Retinal pigment epithelial cell (primary cell): Measurements from ENCODE around the gene NUDT3.
"Not testable (repeated sequence)": the region's sequence is repeated elsewhere in the genome, so short reads cannot be mapped to it uniquely, and the experiment has no call there.

Source experiments
- DNase-seq: peaks from one replicate; pipeline ENCODE4 v3.0.0-alpha.2; 2010; ENCODE audit warnings: low read depth
- H3K4me3 ChIP-seq: 2 replicates; pipeline ENCODE4 v1.5.1; 2011; ENCODE audit warnings: mild to moderate bottlenecking, low read length, control low read depth, moderate library complexity
- CTCF ChIP-seq: conservative IDR thresholded peaks from 2 replicates; pipeline ENCODE4 v1.5.1; 2011; ENCODE audit warnings: low read depth, low read length, control low read depth, inconsistent platforms

The NUDT3 gene

DNA sequence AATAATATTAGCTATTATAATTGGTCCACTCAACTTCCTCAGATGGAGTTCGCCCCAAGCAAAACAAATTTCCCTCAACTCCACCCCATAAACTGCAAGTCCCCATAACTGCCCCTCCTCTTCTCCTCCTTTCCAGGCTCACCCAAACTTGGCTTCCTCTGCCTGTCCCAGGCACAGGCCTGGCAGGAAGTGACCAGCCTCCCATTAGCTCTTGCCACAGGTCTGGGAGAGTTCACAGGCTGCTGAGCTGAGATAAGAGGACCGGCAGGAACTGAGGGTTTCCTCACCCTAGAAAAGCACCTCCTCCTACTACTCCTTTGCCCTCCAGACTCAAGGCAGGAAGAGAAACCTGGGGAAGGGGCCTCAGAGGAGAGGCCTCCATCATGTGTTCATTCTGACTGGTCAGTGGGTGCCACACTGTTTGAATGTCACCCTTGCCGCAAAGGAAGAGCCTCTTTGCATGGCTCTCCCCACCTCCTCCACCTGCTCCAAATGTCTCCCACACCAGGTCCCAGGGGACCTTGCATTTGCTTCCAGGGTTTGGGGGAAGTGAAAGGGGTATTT is 119.1 kb downstream of the NUDT3 start:
- DNase-seq = no peak
- no peak overlapping the region for H3K4me3 ChIP-seq
- TF ChIP-seq CTCF = no peak

DNA sequence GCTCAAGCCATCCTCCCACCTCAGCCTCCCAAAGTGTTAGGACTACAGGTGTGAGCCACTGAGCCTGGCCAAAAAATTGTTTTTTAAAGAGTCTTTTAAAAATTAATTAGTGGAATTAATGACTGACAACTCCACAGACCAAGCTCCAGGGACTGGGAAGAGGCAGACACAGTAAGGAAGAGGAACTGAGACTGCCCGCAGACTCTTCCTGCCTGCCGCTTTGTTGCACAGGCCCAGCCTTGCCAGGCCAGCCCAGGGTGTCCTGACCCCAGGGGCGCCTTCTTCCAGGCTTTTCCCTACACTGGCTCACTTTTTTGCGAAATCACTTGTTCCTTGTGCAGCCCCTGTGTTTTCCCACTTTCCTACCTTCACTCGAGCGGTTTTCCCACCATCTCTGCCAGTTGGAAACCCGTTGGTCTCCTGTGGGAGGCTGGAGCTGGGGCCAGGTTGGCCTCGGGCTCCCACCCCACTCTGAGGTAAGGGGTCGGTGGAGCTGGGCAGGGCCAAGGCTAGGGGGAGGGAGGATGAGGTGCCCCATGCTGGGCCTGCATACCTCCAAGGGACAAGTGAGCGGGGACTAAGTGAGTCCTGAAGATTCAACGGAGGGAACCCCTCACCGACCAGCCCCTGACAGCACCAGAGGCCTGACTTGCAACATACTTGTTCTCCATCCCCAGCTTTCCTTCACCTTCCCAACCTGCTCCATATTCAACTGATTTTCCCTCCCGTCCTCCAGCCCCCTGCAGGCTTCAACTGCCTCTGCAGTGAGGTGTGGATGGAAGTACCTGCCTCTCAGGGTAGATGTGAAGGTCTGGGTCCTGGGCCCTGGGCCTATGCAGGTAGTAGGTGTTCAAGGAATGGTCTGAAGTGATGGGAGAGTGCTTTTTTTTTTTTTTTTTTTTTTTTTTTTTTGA is 120.2 kb downstream of the NUDT3 start:
- H3K4me3 ChIP-seq = no peak overlapping the region
- DNase-seq = no peak
- TF ChIP-seq CTCF = no peak

GRCh38 chr6:34269658-34270341 is 122.7 kb downstream of the NUDT3 start:
- DNase-seq, H3K4me3 ChIP-seq: not testable (repeated sequence)

GRCh38 chr6:34269132-34269531 is 123.3 kb downstream of the NUDT3 start:
- not testable (repeated sequence) for DNase-seq, H3K4me3 ChIP-seq

- no peak for TF ChIP-seq CTCF
- no peak for DNase-seq
- H3K4me3 ChIP-seq = no peak overlapping the region
These were observed 124.7 kb downstream of the NUDT3 start for GRCh38 chr6:34267746-34268145.

GRCh38 chr6:34263484-34263883 is 129.0 kb downstream of the NUDT3 start:
- DNase-seq, H3K4me3 ChIP-seq: not testable (repeated sequence)

- no peak for TF ChIP-seq CTCF
- no peak for DNase-seq
- no peak overlapping the region for H3K4me3 ChIP-seq
These were observed 131.7 kb downstream of the NUDT3 start for GRCh38 chr6:34260576-34261267.

GRCh38 chr6:34259529-34260069 is 132.9 kb downstream of the NUDT3 start:
- H3K4me3 ChIP-seq = no peak overlapping the region
- DNase-seq = no peak
- TF ChIP-seq CTCF = no peak

DNA sequence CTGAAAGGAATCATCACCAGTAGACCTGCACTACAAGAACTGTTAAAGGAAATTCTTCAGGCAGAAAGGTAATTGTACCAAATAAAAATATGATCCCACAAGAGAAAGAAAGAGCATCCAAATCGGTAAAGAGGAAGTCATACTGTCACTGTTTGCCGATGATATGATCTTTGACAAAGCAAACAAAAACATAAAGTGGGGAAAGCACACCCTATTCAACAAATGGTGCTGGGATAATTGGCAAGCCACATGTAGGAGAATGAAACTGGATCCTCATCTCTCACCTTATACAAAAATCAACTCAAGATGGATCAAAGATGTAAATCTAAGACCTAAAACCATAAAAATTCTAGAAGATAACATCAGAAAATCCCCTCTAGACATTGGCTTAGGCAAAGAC is 140.1 kb downstream of the NUDT3 start:
- not testable (repeated sequence) for H3K4me3 ChIP-seq, DNase-seq
